SK-N-MC (cell line): ENCODE measurements around the gene ZBTB20.

ENCODE experiments used
- EZH2 ChIP-seq: fragments of 200-600 bp; sonication (generic); IDR thresholded peaks from one replicate; pipeline ENCODE4 v1.6.1; 2017; ENCODE audit warnings: antibody characterized with exemption
- FOXP2 ChIP-seq: optimal IDR thresholded peaks from 2 replicates; pipeline ENCODE3; 2011; ENCODE audit warnings: mild to moderate bottlenecking, moderate library complexity; ENCODE audit not compliant: insufficient read depth; ENCODE audit errors: extremely low read length, control extremely low read depth
- POLR2AphosphoS5 ChIP-seq: IDR thresholded peaks from 2 replicates; pipeline ENCODE4 v1.6.1; 2012; ENCODE audit warnings: mild to moderate bottlenecking, low read depth, low read length, borderline replicate concordance

DNA sequence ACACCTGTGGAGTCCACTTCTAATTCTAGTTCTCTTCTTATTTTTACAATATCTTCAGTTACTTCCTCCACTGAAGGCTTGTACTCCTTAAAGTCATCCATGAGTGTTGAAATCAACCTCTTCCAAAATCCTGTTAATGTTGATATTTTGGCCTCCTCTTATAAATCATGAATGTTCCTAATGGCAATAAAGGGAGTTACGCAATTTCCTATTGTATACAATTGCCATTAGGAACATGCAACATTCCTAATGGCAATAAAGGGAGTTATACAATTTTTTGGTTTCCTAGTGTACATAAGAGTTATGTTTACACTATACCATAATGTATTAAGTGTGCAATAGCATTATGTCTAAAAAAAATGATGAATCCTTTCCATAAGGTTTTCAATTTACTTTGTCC is 862.4 kb downstream of the ZBTB20 start:
- TF ChIP-seq POLR2AphosphoS5 (no peak), EZH2 (no peak), FOXP2 (no peak)
